ENCODE measurements around the gene PPTC7.

- TF ChIP-seq CTCF (IDR thresholded peaks at IDR 0.05 in 2 of 3, conservative IDR thresholded peaks at IDR 0.05 in 1 of 3; ENCODE audit: control insufficient read depth in 2 of 3, extremely low read depth in 1 of 3, insufficient read depth in 1 of 3, low read depth in 3 of 3, low read length in 3 of 3) (no peak), POLR2A (IDR thresholded peaks at IDR 0.05; ENCODE audit: low read depth, low read length) (no peak), BHLHE40 (IDR thresholded peaks at IDR 0.05; ENCODE audit: borderline replicate concordance in 1 of 2, low read depth in 2 of 2, low read length in 1 of 2) (no peak)
Measured at GRCh38 chr12:110597885-110598284, 14.8 kb upstream of the PPTC7 start.

Measured in GM12878 (cell line).